Calu3 (cell line): Measurements from ENCODE around the gene ARRB1. TPM values are rescaled to one million over a fixed set of nuclear protein-coding genes. Genes with fewer than 3 reads are reported as not detected.

ENCODE experiments used
- BruUV-seq: library from RNA; stranded (reverse); fragments of 400-500 nt; replicated peaks from 2 replicates; lab custom pipeline; 2021; lab: Mats Ljungman, UMichigan
- CTCF ChIA-PET: fragments of 300-600 bp; sonication (Branson Sonifier 250); formaldehyde crosslinking; loops from one replicate; lab custom pipeline; 2022; ENCODE audit warnings: antibody characterized with exemption; lab: Charles Lee
- DNase-seq: peaks from one replicate; pipeline ENCODE4 v3.0.0; 2022
- H3K27ac Mint-ChIP-seq: one replicate; pipeline ENCODE4 v1.8.0; 2022; ENCODE audit warnings: mixed read lengths; ENCODE audit not compliant: unreplicated experiment
- H3K27me3 Mint-ChIP-seq: one replicate; pipeline ENCODE4 v1.8.0; 2022; ENCODE audit warnings: mixed read lengths; ENCODE audit not compliant: unreplicated experiment
- H3K36me3 Mint-ChIP-seq: one replicate; pipeline ENCODE4 v1.8.0; 2022; ENCODE audit warnings: mild to moderate bottlenecking, moderate library complexity, mixed read lengths; ENCODE audit not compliant: insufficient read depth, unreplicated experiment
- H3K4me1 Mint-ChIP-seq: one replicate; pipeline ENCODE4 v1.8.0; 2022; ENCODE audit warnings: mild to moderate bottlenecking, low read depth, mixed read lengths; ENCODE audit not compliant: unreplicated experiment
- H3K4me3 Mint-ChIP-seq: one replicate; pipeline ENCODE4 v1.8.0; 2022; ENCODE audit warnings: mild to moderate bottlenecking, low read depth, moderate library complexity, mixed read lengths; ENCODE audit not compliant: unreplicated experiment
- H3K9me3 Mint-ChIP-seq: one replicate; pipeline ENCODE4 v1.8.0; 2022; ENCODE audit warnings: low read depth, mixed read lengths; ENCODE audit not compliant: unreplicated experiment
- CTCF ChIP-seq: fragments of 200-600 bp; IDR thresholded peaks from one replicate; pipeline ENCODE4 v1.8.0; 2022; ENCODE audit warnings: antibody characterized with exemption; ENCODE audit not compliant: unreplicated experiment
- intact Hi-C: fragments of 100-400 bp; cut with micrococcal nuclease; formaldehyde crosslinking; loops from one replicate; pipeline ENCODE4 v1.10.0; 2022; ENCODE audit not compliant: unreplicated experiment
- microRNA-seq: library from miRNA; unstranded; fragments of <30 nt; microRNA quantifications from one replicate; pipeline ENCODE4 v1.2.0, GENCODE V29; 2022
- total RNA-seq: library from RNA; stranded (reverse); gene quantifications from 2 replicates; pipeline ENCODE4 v1.2.3, GENCODE V29; 2022

The ARRB1 gene
- total RNA-seq, 1 experiment from 2014 or later = 8.7 TPM

- Mint-ChIP-seq H3K36me3 (no peaks in the 10 kb centered on the region), H3K27ac (no peak overlapping the region), H3K9me3 (no peaks in the 10 kb centered on the region), H3K4me1 (no peaks in the 10 kb centered on the region), H3K4me3 (no peak overlapping the region), H3K27me3 (peaks cover 55% of the 10 kb centered on the region)
- DNase-seq = no peak
- intact Hi-C loops = no loop called here
- TF ChIP-seq CTCF = no peak
- BruUV-seq = no TSS peak
- CTCF ChIA-PET = interaction anchor here (0.7 to 1.4 kb wide), 4 partner anchors 10 to 294 kb away, joined by 3 to 5 read pairs (median 4); no protein-coding TSS in a partner anchor
These were observed 127.4 kb downstream of the ARRB1 start for GRCh38 chr11:75223954-75224643.

- intact Hi-C loops = no loop called here
- Mint-ChIP-seq H3K36me3 (no peaks in the 10 kb centered on the region), H3K27ac (no peak overlapping the region), H3K9me3 (no peaks in the 10 kb centered on the region), H3K27me3 (peaks cover 68% of the 10 kb centered on the region), H3K4me3 (no peak overlapping the region), H3K4me1 (no peaks in the 10 kb centered on the region)
- DNase-seq = no peak
- BruUV-seq = no TSS peak
- TF ChIP-seq CTCF = no peak
- CTCF ChIA-PET = interaction anchor here (0.8 kb wide), 1 partner anchor 15 kb away, joined by 4 read pairs; no protein-coding TSS in a partner anchor
These were observed 131.6 kb downstream of the ARRB1 start for GRCh38 chr11:75219869-75220268.

GRCh38 chr11:75214843-75215242 lies 136.6 kb downstream of the ARRB1 start:
- H3K27ac Mint-ChIP-seq = no peak overlapping the region
- no peaks in the 10 kb centered on the region for H3K9me3 Mint-ChIP-seq
- DNase-seq = no peak
- intact Hi-C loops = loop anchor here (1.0 kb wide), 2 partner anchors 18 to 33 kb away; no protein-coding TSS in a partner anchor
- TF ChIP-seq CTCF = no peak
- BruUV-seq = no TSS peak
- CTCF ChIA-PET = interaction anchor here (1.0 to 1.2 kb wide), 7 partner anchors 9 to 285 kb away, joined by 3 to 9 read pairs (median 4); partner anchors contain the start of gene TPBGL
- no peaks in the 10 kb centered on the region for H3K4me1 Mint-ChIP-seq
- no peak overlapping the region for H3K4me3 Mint-ChIP-seq
- peaks cover 80% of the 10 kb centered on the region for H3K27me3 Mint-ChIP-seq
- no peaks in the 10 kb centered on the region for H3K36me3 Mint-ChIP-seq

- intact Hi-C loops = loop anchor here (1.0 kb wide), 2 partner anchors 19 to 34 kb away; no protein-coding TSS in a partner anchor
- Mint-ChIP-seq H3K4me3 (no peak overlapping the region), H3K27ac (no peak overlapping the region), H3K27me3 (peaks cover 76% of the 10 kb centered on the region), H3K9me3 (no peaks in the 10 kb centered on the region), H3K4me1 (no peaks in the 10 kb centered on the region), H3K36me3 (no peaks in the 10 kb centered on the region)
- BruUV-seq = no TSS peak
- CTCF ChIA-PET = interaction anchor here (0.6 to 1.2 kb wide), 8 partner anchors 10 to 285 kb away, joined by 3 to 9 read pairs (median 4); partner anchors contain the start of gene TPBGL
- TF ChIP-seq CTCF = no peak
- DNase-seq = peak; percentile 85
These were observed 137.0 kb downstream of the ARRB1 start for GRCh38 chr11:75214411-75214821.

Small RNAs within 50 kb of the gene (microRNA-seq; reads per million reads assigned to microRNA genes)
- 6.7 reads per million, percentile 23 among the genes with 10 or more reads in this experiment for gene MIR326

Other genes with a start within 250 kb of the ARRB1 start
- gene SLCO2B1, start 200.6 kb downstream of the ARRB1 start, total RNA-seq = 0.27 and 0.31 TPM in 2 replicates
- gene TPBGL, start 110.9 kb downstream of the ARRB1 start, total RNA-seq = not detected in 2 replicates
- 1,650 and 1,749 TPM in 2 replicates for gene RPS3, start 47.9 kb upstream of the ARRB1 start, total RNA-seq
- 1.3 and 2.1 TPM in 2 replicates for gene KLHL35, start 81.5 kb upstream of the ARRB1 start, total RNA-seq
- 7.0 and 7.4 TPM in 2 replicates for gene GDPD5, start 174.3 kb upstream of the ARRB1 start, total RNA-seq
- 58.8 and 80.0 TPM in 2 replicates for gene SERPINH1, start 210.6 kb upstream of the ARRB1 start, total RNA-seq